HEK293 (cell line): Measurements from ENCODE around the gene EFHC1.

ENCODE experiments used
- CTCF ChIA-PET: fragments of 350-600 bp; formaldehyde crosslinking; extraction: SDS; loops from one replicate; lab custom pipeline; 2021; ENCODE audit warnings: antibody characterized with exemption; lab: Yijun Ruan, JAX
- POLR2A ChIA-PET: fragments of 300-600 bp; formaldehyde crosslinking; extraction: SDS; loops from one replicate; lab custom pipeline; 2020; ENCODE audit warnings: antibody characterized with exemption, inconsistent platforms; lab: Yijun Ruan, JAX
- H3K27ac ChIP-seq: fragments of 200-500 bp; sonication (Bioruptor generic); 2 replicates; pipeline ENCODE4 v1.5.1; 2014; ENCODE audit warnings: low read depth, low read length, control low read depth, inconsistent platforms; ENCODE audit errors: extremely low read depth
- H3K36me3 ChIP-seq, 2 experiments: fragments of 200-500 bp in 1 of 2; sonication (Bioruptor generic) in 1 of 2; 1 replicate in 1 of 2; 2 replicates in 1 of 2; pipeline ENCODE4 v1.5.1; 2014 to 2017; ENCODE audit warnings: inconsistent platforms in 2 of 2, low read length in 2 of 2; ENCODE audit not compliant: control insufficient read depth in 2 of 2, insufficient read depth in 1 of 2
- H3K4me1 ChIP-seq: fragments of 200-500 bp; sonication (Bioruptor generic); 2 replicates; pipeline ENCODE4 v1.5.1; 2014; ENCODE audit warnings: mild to moderate bottlenecking, low read length, inconsistent platforms; ENCODE audit not compliant: control insufficient read depth, insufficient read depth
- H3K4me3 ChIP-seq: 2 replicates; pipeline ENCODE4 v1.5.1; 2011; ENCODE audit warnings: low read depth, mild to moderate bottlenecking, control low read depth, low read length, moderate library complexity
- H3K9me3 ChIP-seq: fragments of 200-500 bp; sonication (Bioruptor generic); 2 replicates; pipeline ENCODE4 v1.5.1; 2014; ENCODE audit warnings: low read depth, low read length, inconsistent platforms; ENCODE audit not compliant: control insufficient read depth, insufficient read depth
- MYNN ChIP-seq: fragments of 450-650 bp; formaldehyde crosslinking; IDR thresholded peaks from 2 replicates; pipeline ENCODE4 v1.5.1; 2016; ENCODE audit warnings: missing biosample characterization, missing genetic modification characterization, borderline replicate concordance
- PATZ1 ChIP-seq: fragments of 450-650 bp; formaldehyde crosslinking; IDR thresholded peaks from 2 replicates; pipeline ENCODE4 v1.5.1; 2016; ENCODE audit warnings: missing biosample characterization, missing genetic modification characterization
- PRDM6 ChIP-seq: fragments of 450-650 bp; formaldehyde crosslinking; IDR thresholded peaks from 2 replicates; pipeline ENCODE4 v1.5.1; 2017; ENCODE audit warnings: missing biosample characterization, missing genetic modification characterization
- SALL2 ChIP-seq: fragments of 450-650 bp; formaldehyde crosslinking; IDR thresholded peaks from 2 replicates; pipeline ENCODE4 v1.5.0; 2017; ENCODE audit warnings: missing biosample characterization, mild to moderate bottlenecking, missing genetic modification characterization, borderline replicate concordance
- TSHZ1 ChIP-seq: fragments of 450-650 bp; formaldehyde crosslinking; IDR thresholded peaks from 2 replicates; pipeline ENCODE4 v1.5.1; 2016; ENCODE audit warnings: missing biosample characterization, missing genetic modification characterization, borderline replicate concordance
- ZBTB48 ChIP-seq: fragments of 450-650 bp; formaldehyde crosslinking; IDR thresholded peaks from 2 replicates; pipeline ENCODE4 v1.5.1; 2016; ENCODE audit warnings: missing biosample characterization, missing genetic modification characterization
- ZNF132 ChIP-seq: fragments of 450-650 bp; formaldehyde crosslinking; IDR thresholded peaks from 2 replicates; pipeline ENCODE4 v1.5.1; 2017; ENCODE audit warnings: missing biosample characterization, missing genetic modification characterization, borderline replicate concordance
- ZNF133 ChIP-seq: fragments of 450-650 bp; formaldehyde crosslinking; IDR thresholded peaks from 2 replicates; pipeline ENCODE4 v1.5.1; 2016; ENCODE audit warnings: missing biosample characterization, missing genetic modification characterization
- ZNF221 ChIP-seq: fragments of 450-650 bp; formaldehyde crosslinking; IDR thresholded peaks from 2 replicates; pipeline ENCODE4 v1.5.1; 2017; ENCODE audit warnings: missing biosample characterization, missing genetic modification characterization, borderline replicate concordance
- ZNF23 ChIP-seq: fragments of 450-650 bp; formaldehyde crosslinking; IDR thresholded peaks from 2 replicates; pipeline ENCODE4 v1.5.1; 2016; ENCODE audit warnings: missing biosample characterization, missing genetic modification characterization, borderline replicate concordance
- ZNF239 ChIP-seq: fragments of 450-650 bp; formaldehyde crosslinking; IDR thresholded peaks from 2 replicates; pipeline ENCODE4 v1.5.1; 2016; ENCODE audit warnings: missing biosample characterization, missing genetic modification characterization
- ZNF266 ChIP-seq: fragments of 450-650 bp; formaldehyde crosslinking; IDR thresholded peaks from 2 replicates; pipeline ENCODE4 v1.5.1; 2016; ENCODE audit warnings: missing biosample characterization, missing genetic modification characterization, low read depth
- ZNF335 ChIP-seq: fragments of 450-650 bp; formaldehyde crosslinking; conservative IDR thresholded peaks from 2 replicates; pipeline ENCODE4 v1.5.1; 2016; ENCODE audit warnings: missing biosample characterization, missing genetic modification characterization
- ZNF354C ChIP-seq: fragments of 450-650 bp; formaldehyde crosslinking; IDR thresholded peaks from 2 replicates; pipeline ENCODE4 v1.5.1; 2016; ENCODE audit warnings: missing biosample characterization, missing genetic modification characterization, low read depth, borderline replicate concordance
- ZNF391 ChIP-seq: fragments of 450-650 bp; formaldehyde crosslinking; IDR thresholded peaks from 2 replicates; pipeline ENCODE4 v1.5.1; 2016; ENCODE audit warnings: low read depth, missing biosample characterization, missing genetic modification characterization, borderline replicate concordance
- ZNF404 ChIP-seq: fragments of 450-650 bp; formaldehyde crosslinking; IDR thresholded peaks from 2 replicates; pipeline ENCODE4 v1.5.1; 2017; ENCODE audit warnings: missing biosample characterization, missing genetic modification characterization
- ZNF416 ChIP-seq: fragments of 450-650 bp; formaldehyde crosslinking; IDR thresholded peaks from 2 replicates; pipeline ENCODE4 v1.5.1; 2016; ENCODE audit warnings: missing biosample characterization, missing genetic modification characterization
- ZNF585B ChIP-seq: fragments of 450-650 bp; formaldehyde crosslinking; IDR thresholded peaks from 2 replicates; pipeline ENCODE4 v1.5.1; 2016; ENCODE audit warnings: missing biosample characterization, missing genetic modification characterization
- ZNF610 ChIP-seq: fragments of 450-650 bp; formaldehyde crosslinking; IDR thresholded peaks from 2 replicates; pipeline ENCODE4 v1.5.1; 2016; ENCODE audit warnings: missing biosample characterization, missing genetic modification characterization, borderline replicate concordance
- ZNF747 ChIP-seq: fragments of 450-650 bp; formaldehyde crosslinking; IDR thresholded peaks from 2 replicates; pipeline ENCODE4 v1.5.1; 2016; ENCODE audit warnings: missing biosample characterization, missing genetic modification characterization
- ZNF777 ChIP-seq: fragments of 450-650 bp; formaldehyde crosslinking; IDR thresholded peaks from 2 replicates; pipeline ENCODE4 v1.5.1; 2017; ENCODE audit warnings: missing biosample characterization, missing genetic modification characterization, borderline replicate concordance
- ZNF830 ChIP-seq: fragments of 450-650 bp; IDR thresholded peaks from 2 replicates; pipeline ENCODE4 v1.5.0; 2018; ENCODE audit warnings: missing biosample characterization, missing genetic modification characterization, low read depth, mild to moderate bottlenecking, moderate library complexity

Gene EFHC1

GRCh38 chr6:52531396-52531795 lies 111.3 kb downstream of the EFHC1 start (continued):
- TF ChIP-seq ZNF23 (tag by site-specific recombination): no peak
- TF ChIP-seq ZNF747: no peak
- TF ChIP-seq ZNF585B: no peak
- no peak for TF ChIP-seq PATZ1 (tag by site-specific recombination)
- TF ChIP-seq ZNF221 (tag by site-specific recombination): no peak
- TF ChIP-seq ZNF132: no peak
- no peak for TF ChIP-seq ZNF416 (tag by site-specific recombination)

GRCh38 chr6:52531834-52532233 lies 111.7 kb downstream of the EFHC1 start:
- CTCF ChIA-PET: no interaction called here
- no peaks in the 10 kb centered on the region for H3K4me1 ChIP-seq
- TF ChIP-seq SALL2 (tag by site-specific recombination) (no peak), ZNF610 (tag by site-specific recombination) (no peak), ZNF239 (tag by site-specific recombination) (no peak), PRDM6 (tag by site-specific recombination) (no peak), ZNF391 (tag by site-specific recombination) (no peak), ZNF354C (tag by site-specific recombination) (no peak), ZNF133 (tag by site-specific recombination) (no peak), TSHZ1 (no peak), ZNF777 (tag by site-specific recombination) (no peak), ZNF132 (no peak), ZNF335 (tag by site-specific recombination) (no peak), ZNF830 (no peak), ZNF266 (tag by site-specific recombination) (no peak), ZBTB48 (no peak), ZNF404 (tag by site-specific recombination) (no peak), MYNN (tag by site-specific recombination) (no peak)
- TF ChIP-seq, all 188 proteins: peak for 0
- peaks cover 0 to 13% of the 10 kb centered on the region in 2 experiments; a peak in 1 of 3 replicates for H3K36me3 ChIP-seq
- POLR2A ChIA-PET: no interaction called here
- no peak overlapping the region for H3K27ac ChIP-seq
- no peak overlapping the region for H3K4me3 ChIP-seq
- no peaks in the 10 kb centered on the region for H3K9me3 ChIP-seq
